HCT116 (cell line): ENCODE results near the gene HSF4. TPM values are rescaled to one million over a fixed set of nuclear protein-coding genes. Genes with fewer than 3 reads are reported as not detected.

Experiments
- ATAC-seq: fragments of 200-7000 bp; cut with Tn5 transposase; 2 replicates; pipeline ENCODE4 v1.9.1; 2020; ENCODE audit warnings: mild to moderate bottlenecking, moderate library complexity
- BruUV-seq: library from RNA; stranded (reverse); fragments of 400-500 nt; replicated peaks from 2 replicates; lab custom pipeline; 2021; lab: Mats Ljungman, UMichigan
- CTCF ChIA-PET: fragments of 300-600 bp; sonication (Branson Sonifier 250); formaldehyde crosslinking; loops from one replicate; lab custom pipeline; 2021; ENCODE audit warnings: antibody characterized with exemption; lab: Charles Lee
- POLR2A ChIA-PET: fragments of 300-600, 350-600 bp; sonication (Branson Sonifier 250); formaldehyde crosslinking; loops from one replicate; lab custom pipeline; 2021; ENCODE audit warnings: antibody characterized with exemption; lab: Charles Lee
- RAD21 ChIA-PET, 2 experiments: fragments of 300-600 bp; sonication (Branson Sonifier 250); formaldehyde crosslinking; loops; one replicate each; lab custom pipeline; 2023; ENCODE audit warnings: low total read pairs in 2 of 2; ENCODE audit not compliant: uncharacterized antibody in 2 of 2, unreplicated experiment in 2 of 2, low non-redundant PET in 1 of 2; lab: Charles Lee
- DNase-seq: peaks from one replicate; pipeline ENCODE4 v3.0.0-alpha.2; 2010; ENCODE audit warnings: low read depth, low spot score
- H2AFZ ChIP-seq: fragments of 200-600 bp; shearing (Covaris generic), sonication (generic); 2 replicates; pipeline ENCODE4 v1.6.1; 2017; ENCODE audit warnings: low read depth, mixed run types, mixed read lengths, antibody characterized with exemption, low read length; ENCODE audit not compliant: poor library complexity, severe bottlenecking
- H3K27ac ChIP-seq: 2 replicates; pipeline ENCODE4 v1.5.1; 2012; ENCODE audit warnings: low read depth, low read length
- H3K27me3 ChIP-seq: fragments of 200-600 bp; sonication (generic); 2 replicates; pipeline ENCODE4 v1.6.1; 2016; ENCODE audit warnings: mixed run types, low read length, mixed read lengths; ENCODE audit not compliant: insufficient read depth
- H3K36me3 ChIP-seq, 2 experiments: fragments of 200-500 bp in 1 of 2; fragments of 200-600 bp in 1 of 2; sonication (Bioruptor generic) in 1 of 2; sonication (generic) in 1 of 2; 2 replicates each; pipeline versions ENCODE4 v1.5.1 to v1.6.1; 2014 to 2016; ENCODE audit warnings: low read length in 2 of 2, inconsistent platforms in 1 of 2, mixed read lengths in 1 of 2, mixed run types in 1 of 2; ENCODE audit not compliant: insufficient read depth in 2 of 2, control insufficient read depth in 1 of 2
- H3K4me1 ChIP-seq, 2 experiments: fragments of 200-600 bp in 1 of 2; sonication (generic) in 1 of 2; 2 replicates each; pipeline versions ENCODE4 v1.5.1 to v1.6.1; 2012 to 2017; ENCODE audit warnings: low read length in 2 of 2, inconsistent platforms in 1 of 2, mild to moderate bottlenecking in 1 of 2, mixed read lengths in 1 of 2, mixed run types in 1 of 2, moderate library complexity in 1 of 2; ENCODE audit not compliant: insufficient read depth in 2 of 2, control insufficient read depth in 1 of 2
- H3K4me2 ChIP-seq: fragments of 200-600 bp; sonication (generic); 2 replicates; pipeline ENCODE4 v1.6.1; 2017; ENCODE audit warnings: mixed run types, low read length, mixed read lengths
- H3K4me3 ChIP-seq, 2 experiments: fragments of 200-600 bp in 1 of 2; sonication (generic) in 1 of 2; replicated peaks in 1 of 2; 2 replicates each; pipeline ENCODE4 v1.5.1; 2011 to 2016; ENCODE audit warnings: low read length in 2 of 2, control low read depth in 1 of 2, low read depth in 1 of 2, mild to moderate bottlenecking in 1 of 2, mixed read lengths in 1 of 2, mixed run types in 1 of 2
- H3K79me2 ChIP-seq: fragments of 200-600 bp; sonication (generic); 2 replicates; pipeline ENCODE4 v1.6.1; 2017; ENCODE audit warnings: mild to moderate bottlenecking, mixed run types, low read length, moderate library complexity, mixed read lengths; ENCODE audit not compliant: insufficient read depth
- H3K9ac ChIP-seq: fragments of 200-600 bp; sonication (generic); 2 replicates; pipeline ENCODE4 v1.6.1; 2016; ENCODE audit warnings: low read length, mixed read lengths
- H3K9me2 ChIP-seq: fragments of 200-600 bp; sonication (generic), shearing (Covaris generic); 2 replicates; pipeline ENCODE4 v1.6.1; 2017; ENCODE audit warnings: mixed run types, mild to moderate bottlenecking, moderate library complexity; ENCODE audit not compliant: insufficient read depth
- H3K9me3 ChIP-seq, 2 experiments: fragments of 200-500 bp in 1 of 2; fragments of 200-600 bp in 1 of 2; sonication (Bioruptor generic) in 1 of 2; sonication (generic) in 1 of 2; 2 replicates each; pipeline ENCODE4 v1.6.1; 2014 to 2017; ENCODE audit warnings: low read length in 2 of 2, mixed read lengths in 2 of 2, inconsistent platforms in 1 of 2, low read depth in 1 of 2, mild to moderate bottlenecking in 1 of 2, mixed run types in 1 of 2, moderate library complexity in 1 of 2; ENCODE audit not compliant: control insufficient read depth in 1 of 2, insufficient read depth in 1 of 2
- H4K20me1 ChIP-seq: fragments of 200-600 bp; sonication (generic), shearing (Covaris generic); 2 replicates; pipeline ENCODE4 v1.6.1; 2017; ENCODE audit warnings: mixed run types, mild to moderate bottlenecking, moderate library complexity; ENCODE audit not compliant: insufficient read depth
- CBX3 ChIP-seq: IDR thresholded peaks from 2 replicates; pipeline ENCODE4 v1.6.1; 2012; ENCODE audit warnings: low read depth
- CEBPB ChIP-seq: IDR thresholded peaks from 2 replicates; pipeline ENCODE4 v1.6.1; 2012; ENCODE audit warnings: low read depth
- CTCF ChIP-seq, 3 experiments: fragments of 200-600 bp in 1 of 3; sonication (generic) in 1 of 3; IDR thresholded peaks in 2 of 3; conservative IDR thresholded peaks in 1 of 3; 2 replicates each; pipeline ENCODE4 v1.5.1; 2012 to 2017; ENCODE audit warnings: low read depth in 2 of 3, low read length in 2 of 3, antibody characterized with exemption in 1 of 3, borderline replicate concordance in 1 of 3, control low read depth in 1 of 3, mild to moderate bottlenecking in 1 of 3, mixed read lengths in 1 of 3, mixed run types in 1 of 3, moderate library complexity in 1 of 3; ENCODE audit not compliant: insufficient read depth in 1 of 3
- EGR1 ChIP-seq: IDR thresholded peaks from 2 replicates; pipeline ENCODE4 v1.6.1; 2012; ENCODE audit warnings: low read depth
- EZH2 ChIP-seq: fragments of 200-600 bp; sonication (generic); IDR thresholded peaks from 2 replicates; pipeline ENCODE4 v1.6.1; 2017; ENCODE audit warnings: antibody characterized with exemption, mixed run types
- EZH2phosphoT487 ChIP-seq: fragments of 200-600 bp; IDR thresholded peaks from 2 replicates; pipeline ENCODE4 v1.6.1; 2018; ENCODE audit warnings: antibody characterized with exemption, borderline replicate concordance
- FOSL1 ChIP-seq: IDR thresholded peaks from 2 replicates; pipeline ENCODE4 v1.6.1; 2012; ENCODE audit warnings: low read depth
- JUND ChIP-seq: IDR thresholded peaks from 2 replicates; pipeline ENCODE4 v1.6.1; 2012
- POLR2AphosphoS5 ChIP-seq: IDR thresholded peaks from 2 replicates; pipeline ENCODE4 v1.6.1; 2011; ENCODE audit warnings: mild to moderate bottlenecking, low read depth, low read length, moderate library complexity
- RAD21 ChIP-seq: IDR thresholded peaks from 2 replicates; pipeline ENCODE4 v1.6.1; 2012; ENCODE audit warnings: low read depth, mild to moderate bottlenecking
- SIN3A ChIP-seq: IDR thresholded peaks from 2 replicates; pipeline ENCODE4 v1.6.1; 2012; ENCODE audit warnings: low read depth
- SRF ChIP-seq: IDR thresholded peaks from 2 replicates; pipeline ENCODE4 v1.6.1; 2012; ENCODE audit warnings: low read depth
- ZBTB33 ChIP-seq: IDR thresholded peaks from 2 replicates; pipeline ENCODE4 v1.6.1; 2011; ENCODE audit warnings: mild to moderate bottlenecking, low read length, moderate library complexity; ENCODE audit not compliant: insufficient replicate concordance; ENCODE audit errors: extremely low read depth
- ZNF274 ChIP-seq: fragments of 200-500 bp; sonication (Bioruptor generic); IDR thresholded peaks from 2 replicates; pipeline ENCODE4 v1.6.1; 2014; ENCODE audit warnings: mild to moderate bottlenecking, low read depth, low read length, inconsistent platforms
- intact Hi-C: fragments of 100-400 bp; cut with micrococcal nuclease; formaldehyde crosslinking; loops from 2 replicates; pipeline ENCODE4 v1.10.0; 2022
- total RNA-seq: library from RNA; stranded (reverse); gene quantifications from one replicate; pipeline ENCODE4 v1.2.1, GENCODE V29; 2021; ENCODE audit not compliant: unreplicated experiment
- TF ChIP-seq, protein P1 (sequence below): IDR thresholded peaks from 2 replicates; pipeline ENCODE4 v1.6.1; 2012
- TF ChIP-seq, protein P2 (sequence below): IDR thresholded peaks from 2 replicates; pipeline ENCODE4 v1.6.1; 2012
- TF ChIP-seq, protein P3 (sequence below): IDR thresholded peaks from 2 replicates; pipeline ENCODE4 v1.6.1; 2012; ENCODE audit warnings: low read depth

The HSF4 gene
- total RNA-seq, 1 experiment from 2014 or later = 46.6 TPM

GRCh38 chr16:67157892-67158635 is 6.5 kb upstream of the HSF4 start:
- BruUV-seq = no TSS peak
- Histone ChIP-seq H3K36me3 (no peaks in the 10 kb centered on the region), H3K4me3 (no peak overlapping the region; a peak in 1 of 4 replicates), H3K4me1 (peaks cover 10 to 34% of the 10 kb centered on the region in 2 experiments; a peak in 3 of 4 replicates), H3K4me2 (peak overlapping the region; percentile 86), H3K27me3 (no peaks in the 10 kb centered on the region), H3K79me2 (no peaks in the 10 kb centered on the region; the same call in 1 of the 2 replicates), H2AFZ (no peak overlapping the region), H3K9me3 (no peaks in the 10 kb centered on the region), H4K20me1 (no peaks in the 10 kb centered on the region), H3K27ac (no peak overlapping the region)
- intact Hi-C loops = loop anchor here (5.0 kb wide), 1 partner anchor 206 kb away; no protein-coding TSS in a partner anchor
- no peak for DNase-seq
- no peak for ATAC-seq
- TF ChIP-seq POLR2AphosphoS5 (no peak), CEBPB (no peak), EZH2 (no peak), FOSL1 (no peak), CTCF (IDR thresholded peaks at IDR 0.05 in 2 of 3, conservative IDR thresholded peaks at IDR 0.05 in 1 of 3; ENCODE audit: borderline replicate concordance in 1 of 3, insufficient read depth in 1 of 3, low read depth in 2 of 3, low read length in 2 of 3) (no peak), ZNF274 (no peak), SIN3A (no peak), EGR1 (no peak), JUND (no peak), ZBTB33 (no peak), RAD21 (no peak), SRF (no peak), CBX3 (no peak), EZH2phosphoT487 (no peak)
- TF ChIP-seq, protein P1, sequence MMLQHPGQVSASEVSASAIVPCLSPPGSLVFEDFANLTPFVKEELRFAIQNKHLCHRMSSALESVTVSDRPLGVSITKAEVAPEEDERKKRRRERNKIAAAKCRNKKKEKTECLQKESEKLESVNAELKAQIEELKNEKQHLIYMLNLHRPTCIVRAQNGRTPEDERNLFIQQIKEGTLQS = no peak
- TF ChIP-seq, protein P2, sequence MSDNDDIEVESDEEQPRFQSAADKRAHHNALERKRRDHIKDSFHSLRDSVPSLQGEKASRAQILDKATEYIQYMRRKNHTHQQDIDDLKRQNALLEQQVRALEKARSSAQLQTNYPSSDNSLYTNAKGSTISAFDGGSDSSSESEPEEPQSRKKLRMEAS = no peak
- TF ChIP-seq, protein P3, sequence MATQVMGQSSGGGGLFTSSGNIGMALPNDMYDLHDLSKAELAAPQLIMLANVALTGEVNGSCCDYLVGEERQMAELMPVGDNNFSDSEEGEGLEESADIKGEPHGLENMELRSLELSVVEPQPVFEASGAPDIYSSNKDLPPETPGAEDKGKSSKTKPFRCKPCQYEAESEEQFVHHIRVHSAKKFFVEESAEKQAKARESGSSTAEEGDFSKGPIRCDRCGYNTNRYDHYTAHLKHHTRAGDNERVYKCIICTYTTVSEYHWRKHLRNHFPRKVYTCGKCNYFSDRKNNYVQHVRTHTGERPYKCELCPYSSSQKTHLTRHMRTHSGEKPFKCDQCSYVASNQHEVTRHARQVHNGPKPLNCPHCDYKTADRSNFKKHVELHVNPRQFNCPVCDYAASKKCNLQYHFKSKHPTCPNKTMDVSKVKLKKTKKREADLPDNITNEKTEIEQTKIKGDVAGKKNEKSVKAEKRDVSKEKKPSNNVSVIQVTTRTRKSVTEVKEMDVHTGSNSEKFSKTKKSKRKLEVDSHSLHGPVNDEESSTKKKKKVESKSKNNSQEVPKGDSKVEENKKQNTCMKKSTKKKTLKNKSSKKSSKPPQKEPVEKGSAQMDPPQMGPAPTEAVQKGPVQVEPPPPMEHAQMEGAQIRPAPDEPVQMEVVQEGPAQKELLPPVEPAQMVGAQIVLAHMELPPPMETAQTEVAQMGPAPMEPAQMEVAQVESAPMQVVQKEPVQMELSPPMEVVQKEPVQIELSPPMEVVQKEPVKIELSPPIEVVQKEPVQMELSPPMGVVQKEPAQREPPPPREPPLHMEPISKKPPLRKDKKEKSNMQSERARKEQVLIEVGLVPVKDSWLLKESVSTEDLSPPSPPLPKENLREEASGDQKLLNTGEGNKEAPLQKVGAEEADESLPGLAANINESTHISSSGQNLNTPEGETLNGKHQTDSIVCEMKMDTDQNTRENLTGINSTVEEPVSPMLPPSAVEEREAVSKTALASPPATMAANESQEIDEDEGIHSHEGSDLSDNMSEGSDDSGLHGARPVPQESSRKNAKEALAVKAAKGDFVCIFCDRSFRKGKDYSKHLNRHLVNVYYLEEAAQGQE = no peak
- TF ChIP-seq, all 23 proteins: peak for 0
- ChIA-PET RAD21 (interaction anchor here in 1 of 2 experiments (0.5 kb wide), 1 partner anchor 129 kb away, joined by 4 read pairs; no protein-coding TSS in a partner anchor), CTCF (interaction anchor here (0.9 to 5.7 kb wide), 4 partner anchors 11 to 140 kb away, joined by 3 to 52 read pairs (median 8); partner anchors contain the start of gene NOL3), POLR2A (interaction anchor here (0.6 to 1.0 kb wide), 3 partner anchors 7 to 42 kb away, joined by 3 to 8 read pairs (median 4); partner anchors contain the start of gene B3GNT9)
- no peaks in the 10 kb centered on the region for H3K9me2 ChIP-seq
- 0 out of 2 replicates have a peak overlapping the region, but pooled peaks have one; percentile 90 for H3K9ac ChIP-seq
